Parathyroid adenoma (tissue), 2 donors: Measurements from ENCODE around the gene ANGPT4.

Experiments
- H2AFZ ChIP-seq: fragments of 300-600 bp; sonication (generic); one replicate; pipeline ENCODE4 v1.7.0; 2017; ENCODE audit warnings: antibody characterized with exemption, mild to moderate bottlenecking
- H3K27ac ChIP-seq: fragments of 300-600 bp; sonication (generic); one replicate; pipeline ENCODE4 v1.7.0; 2017
- H3K27me3 ChIP-seq: fragments of 300-600 bp; sonication (generic); one replicate; pipeline ENCODE4 v1.7.0; 2017; ENCODE audit warnings: low read length; ENCODE audit not compliant: control insufficient read depth, insufficient read depth
- H3K36me3 ChIP-seq: fragments of 300-600 bp; sonication (generic); one replicate; pipeline ENCODE4 v1.7.0; 2017; ENCODE audit warnings: low read length; ENCODE audit not compliant: control insufficient read depth, insufficient read depth
- H3K4me1 ChIP-seq: fragments of 300-600 bp; sonication (generic); one replicate; pipeline ENCODE4 v1.7.0; 2017; ENCODE audit warnings: control low read depth
- H3K4me2 ChIP-seq: fragments of 300-600 bp; sonication (generic); one replicate; pipeline ENCODE4 v1.7.0; 2017; ENCODE audit warnings: low read length
- H3K4me3 ChIP-seq: fragments of 300-600 bp; sonication (generic); one replicate; pipeline ENCODE4 v1.7.0; 2017; ENCODE audit warnings: low read depth, low read length
- H3K79me2 ChIP-seq: fragments of 300-600 bp; sonication (generic); one replicate; pipeline ENCODE4 v1.7.0; 2017; ENCODE audit warnings: control low read depth
- H3K9ac ChIP-seq: fragments of 300-600 bp; sonication (generic); one replicate; pipeline ENCODE4 v1.7.0; 2017; ENCODE audit warnings: mild to moderate bottlenecking
- H3K9me3 ChIP-seq: fragments of 300-600 bp; sonication (generic); one replicate; pipeline ENCODE4 v1.7.0; 2017; ENCODE audit warnings: low read length; ENCODE audit not compliant: control insufficient read depth
- TF ChIP-seq, protein P1 (sequence below): fragments of 300-600 bp; sonication (generic); IDR thresholded peaks from one replicate; pipeline ENCODE4 v1.7.0; 2017; ENCODE audit warnings: antibody characterized with exemption, mild to moderate bottlenecking
- donor health status: primary hyperparathyroidism.

Gene ANGPT4

GRCh38 chr20:835608-836045 is 80.5 kb downstream of the ANGPT4 start:
- Histone ChIP-seq H3K79me2 (peaks cover 27% of the 10 kb centered on the region), H3K4me1 (peaks cover 12% of the 10 kb centered on the region), H3K27me3 (no peaks in the 10 kb centered on the region), H3K36me3 (no peaks in the 10 kb centered on the region), H2AFZ (peak overlapping the region; percentile 65), H3K4me2 (peak overlapping the region; percentile 54), H3K9me3 (no peaks in the 10 kb centered on the region), H3K27ac (peak overlapping the region; percentile 77), H3K4me3 (peak overlapping the region; percentile 28), H3K9ac (peak overlapping the region; percentile 28)
- TF ChIP-seq, protein P1, sequence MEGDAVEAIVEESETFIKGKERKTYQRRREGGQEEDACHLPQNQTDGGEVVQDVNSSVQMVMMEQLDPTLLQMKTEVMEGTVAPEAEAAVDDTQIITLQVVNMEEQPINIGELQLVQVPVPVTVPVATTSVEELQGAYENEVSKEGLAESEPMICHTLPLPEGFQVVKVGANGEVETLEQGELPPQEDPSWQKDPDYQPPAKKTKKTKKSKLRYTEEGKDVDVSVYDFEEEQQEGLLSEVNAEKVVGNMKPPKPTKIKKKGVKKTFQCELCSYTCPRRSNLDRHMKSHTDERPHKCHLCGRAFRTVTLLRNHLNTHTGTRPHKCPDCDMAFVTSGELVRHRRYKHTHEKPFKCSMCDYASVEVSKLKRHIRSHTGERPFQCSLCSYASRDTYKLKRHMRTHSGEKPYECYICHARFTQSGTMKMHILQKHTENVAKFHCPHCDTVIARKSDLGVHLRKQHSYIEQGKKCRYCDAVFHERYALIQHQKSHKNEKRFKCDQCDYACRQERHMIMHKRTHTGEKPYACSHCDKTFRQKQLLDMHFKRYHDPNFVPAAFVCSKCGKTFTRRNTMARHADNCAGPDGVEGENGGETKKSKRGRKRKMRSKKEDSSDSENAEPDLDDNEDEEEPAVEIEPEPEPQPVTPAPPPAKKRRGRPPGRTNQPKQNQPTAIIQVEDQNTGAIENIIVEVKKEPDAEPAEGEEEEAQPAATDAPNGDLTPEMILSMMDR: no peak

- H3K4me1 ChIP-seq: peaks cover 20% of the 10 kb centered on the region
- H2AFZ ChIP-seq: peak overlapping the region; percentile 84
- H3K9ac ChIP-seq: peak overlapping the region; percentile 90
- peaks cover 21% of the 10 kb centered on the region for H3K79me2 ChIP-seq
- no peaks in the 10 kb centered on the region for H3K27me3 ChIP-seq
- no peaks in the 10 kb centered on the region for H3K36me3 ChIP-seq
- H3K4me2 ChIP-seq: peak overlapping the region; percentile 97
- H3K4me3 ChIP-seq: peak overlapping the region; percentile 84
- TF ChIP-seq, protein P1: no peak
- peak overlapping the region; percentile 76 for H3K27ac ChIP-seq
- no peaks in the 10 kb centered on the region for H3K9me3 ChIP-seq
Observed at GRCh38 chr20:834151-834746, 81.9 kb downstream of the ANGPT4 start.

GRCh38 chr20:833450-834150 is 82.5 kb downstream of the ANGPT4 start, which contains the start of gene FAM110A:
TSS of gene FAM110A (plus strand) at chr20:833715. CDS start at chr20:844805, 11,090 bp downstream.
- Histone ChIP-seq H3K9me3 (no peaks in the 10 kb centered on the region), H3K4me3 (peak within 1 kb of the TSS; percentile 84), H3K79me2 (peaks cover 18% of the 10 kb centered on the region), H3K27me3 (no peaks in the 10 kb centered on the region), H3K27ac (peak within 1 kb of the TSS; percentile 76), H2AFZ (peak within 1 kb of the TSS; percentile 84), H3K36me3 (no peaks in the 10 kb centered on the region), H3K4me2 (peak within 1 kb of the TSS; percentile 97), H3K4me1 (peaks cover 22% of the 10 kb centered on the region), H3K9ac (peak within 1 kb of the TSS; percentile 90)
- TF ChIP-seq, protein P1: peak; percentile 6

- TF ChIP-seq, protein P1: no peak
- H3K79me2 ChIP-seq: peaks cover 16% of the 10 kb centered on the region
- H3K4me1 ChIP-seq: peaks cover 24% of the 10 kb centered on the region
- H2AFZ ChIP-seq: peak overlapping the region; percentile 84
- peak overlapping the region; percentile 84 for H3K4me3 ChIP-seq
- H3K4me2 ChIP-seq: peak overlapping the region; percentile 97
- no peaks in the 10 kb centered on the region for H3K9me3 ChIP-seq
- peak overlapping the region; percentile 76 for H3K27ac ChIP-seq
- H3K27me3 ChIP-seq: no peaks in the 10 kb centered on the region
- H3K36me3 ChIP-seq: no peaks in the 10 kb centered on the region
- H3K9ac ChIP-seq: no peak overlapping the region
Observed at GRCh38 chr20:833121-833449, 83.0 kb downstream of the ANGPT4 start.
